HTR-8/SVneo (cell line): ENCODE results near the gene ACR.

Experiments used
- DNase-seq: peaks from one replicate; pipeline ENCODE4 v3.0.0; 2011; ENCODE audit warnings: low spot score, mixed read lengths; ENCODE audit not compliant: insufficient read length
- FAIRE-seq: peaks from 2 replicates; lab custom pipeline; 2011; peaks lifted over from hg19 to GRCh38; lab: Jason Lieb, UNC

ACR gene

GRCh38 chr22:50737728-50738648 is at the start of gene ACR:
ACR (plus strand) TSS chr22:50738204; CDS start chr22:50738236, 32 bp downstream.
- FAIRE-seq (peak; percentile 13), DNase-seq (no peak)

- FAIRE-seq (no peak), DNase-seq (no peak)
Observed at GRCh38 chr22:50688448-50688847, 49.6 kb upstream of the ACR start.

- FAIRE-seq (no peak), DNase-seq (no peak)
Observed at GRCh38 chr22:50691521-50691920, 46.5 kb upstream of the ACR start.

- FAIRE-seq = no peak
- no peak for DNase-seq
Observed at GRCh38 chr22:50693462-50693861, 44.5 kb upstream of the ACR start.

GRCh38 chr22:50694099-50694605 is 43.9 kb upstream of the ACR start:
- DNase-seq (no peak), FAIRE-seq (no peak)

- DNase-seq (no peak), FAIRE-seq (no peak)
Observed at GRCh38 chr22:50694766-50695420, 43.1 kb upstream of the ACR start.

GRCh38 chr22:50695421-50696250 is 42.4 kb upstream of the ACR start:
- FAIRE-seq (no peak), DNase-seq (no peak)

- FAIRE-seq = no peak
- no peak for DNase-seq
Observed at GRCh38 chr22:50696251-50696798, 41.7 kb upstream of the ACR start.

- FAIRE-seq = no peak
- DNase-seq = peak; percentile 49
Observed at GRCh38 chr22:50696799-50697561, 41.0 kb upstream of the ACR start.

GRCh38 chr22:50697667-50698506 is 40.1 kb upstream of the ACR start:
- DNase-seq (no peak), FAIRE-seq (no peak)

GRCh38 chr22:50698546-50698945 is 39.5 kb upstream of the ACR start:
- DNase-seq (no peak), FAIRE-seq (no peak)

- no peak for FAIRE-seq
- no peak for DNase-seq
Observed at GRCh38 chr22:50699001-50699755, 38.8 kb upstream of the ACR start.

GRCh38 chr22:50699756-50700386 is 38.1 kb upstream of the ACR start:
- no peak for FAIRE-seq
- DNase-seq = no peak

- DNase-seq (no peak), FAIRE-seq (no peak)
Observed at GRCh38 chr22:50700387-50701075, 37.5 kb upstream of the ACR start.

- DNase-seq (no peak), FAIRE-seq (no peak)
Observed at GRCh38 chr22:50701076-50701419, 37.0 kb upstream of the ACR start.

GRCh38 chr22:50701428-50702154 is 36.4 kb upstream of the ACR start:
- no peak for DNase-seq
- FAIRE-seq = peak; percentile 13
